NCI-H1417 (cell line): ENCODE results near the gene ARHGAP1.

Experiments used
- DNase-seq, 3 experiments: peaks; one replicate each; lab custom pipeline; 2025; lab: John Stamatoyannopoulos, UW

Gene ARHGAP1

DNA sequence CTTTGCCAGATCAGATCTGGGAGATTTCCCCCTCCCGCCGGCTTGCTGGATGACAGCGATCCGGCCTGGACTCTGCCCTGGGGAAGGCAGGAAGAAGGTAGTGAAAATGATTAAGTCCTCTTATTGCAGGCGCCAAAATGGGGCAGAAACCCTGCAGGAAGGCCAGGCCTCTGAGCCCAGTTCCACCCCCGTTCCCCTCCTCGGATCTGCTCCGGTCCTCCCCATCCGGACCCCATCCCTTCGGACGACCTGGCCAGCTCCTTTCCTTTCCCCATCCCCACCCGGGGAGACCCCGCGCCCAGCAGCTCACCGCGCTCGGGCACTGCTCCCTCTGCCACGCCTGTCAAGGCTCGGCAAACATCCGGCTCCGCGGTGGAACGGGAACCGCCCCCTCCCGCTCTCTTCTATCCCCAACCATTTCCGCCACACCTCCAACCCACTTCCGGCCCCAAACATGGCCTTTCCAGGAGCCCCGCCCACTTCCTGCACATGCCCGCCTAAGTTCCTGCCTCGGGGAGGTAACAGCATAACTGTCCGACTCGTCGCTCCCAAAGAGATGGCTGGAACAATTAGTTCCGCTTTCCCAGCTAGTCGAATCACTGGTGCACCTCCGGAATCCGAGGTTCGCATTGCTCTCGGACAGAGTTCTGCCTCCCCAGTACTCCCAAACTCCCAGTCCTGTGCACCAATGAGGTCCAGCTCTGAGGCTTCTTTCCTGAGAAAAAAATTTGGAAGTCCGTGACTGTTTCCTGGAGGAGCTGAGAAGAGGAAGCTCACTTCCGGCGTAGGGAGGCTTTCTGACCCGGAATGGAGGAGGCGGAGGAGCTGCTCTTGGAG lies at the start of gene ARHGAP1, which contains the start of gene ZNF408:
TSS of gene ARHGAP1 (minus strand) at position 379 of the 837 bp plus-strand sequence. CDS start 4,512 bp downstream, outside the sequence.
TSS of gene ZNF408 (plus strand) at position 791 of the 837 bp plus-strand sequence. CDS start at position 808, 17 bp downstream.
- DNase-seq: peak; percentile 97 to 99 (median 99)

DNA sequence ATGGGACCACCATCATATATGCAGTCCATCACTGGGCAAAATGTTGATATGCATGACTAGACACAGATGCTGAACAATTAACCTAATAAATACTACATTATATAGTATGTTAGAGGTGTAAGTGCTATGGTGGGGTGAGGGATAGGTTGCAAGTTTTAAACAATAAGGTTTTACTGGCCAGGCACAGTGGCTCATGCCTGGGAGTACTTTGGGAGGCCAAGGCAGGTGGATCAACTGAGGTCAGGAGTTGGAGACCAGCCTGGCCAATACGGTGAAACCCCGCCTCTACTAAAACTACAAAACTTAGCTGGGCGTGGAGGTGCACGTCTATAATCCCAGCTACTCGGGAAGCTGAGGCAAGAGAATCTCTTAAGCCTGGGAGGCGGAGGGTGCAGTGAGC lies 46.7 kb upstream of the ARHGAP1 start:
- DNase-seq: no peak

DNA sequence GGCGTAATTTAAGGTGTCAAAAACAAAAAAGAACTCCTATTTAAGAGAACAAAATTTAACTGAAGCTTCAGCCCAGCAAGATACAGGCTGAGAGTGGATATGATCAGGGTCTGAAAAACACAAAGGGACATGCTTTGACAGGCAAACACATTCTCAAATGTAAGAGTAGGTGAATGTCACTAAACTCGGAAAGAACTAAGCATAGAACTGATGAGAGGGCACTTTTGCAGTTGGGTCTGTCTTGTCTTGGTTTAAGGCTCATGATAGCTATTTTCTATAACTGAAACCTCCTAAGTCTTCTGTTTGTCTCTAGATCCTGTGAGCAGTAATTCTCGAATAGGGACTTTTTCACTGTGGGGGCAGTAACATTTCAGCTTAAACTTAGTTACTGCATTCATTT lies 45.6 kb upstream of the ARHGAP1 start:
- no peak for DNase-seq

DNA sequence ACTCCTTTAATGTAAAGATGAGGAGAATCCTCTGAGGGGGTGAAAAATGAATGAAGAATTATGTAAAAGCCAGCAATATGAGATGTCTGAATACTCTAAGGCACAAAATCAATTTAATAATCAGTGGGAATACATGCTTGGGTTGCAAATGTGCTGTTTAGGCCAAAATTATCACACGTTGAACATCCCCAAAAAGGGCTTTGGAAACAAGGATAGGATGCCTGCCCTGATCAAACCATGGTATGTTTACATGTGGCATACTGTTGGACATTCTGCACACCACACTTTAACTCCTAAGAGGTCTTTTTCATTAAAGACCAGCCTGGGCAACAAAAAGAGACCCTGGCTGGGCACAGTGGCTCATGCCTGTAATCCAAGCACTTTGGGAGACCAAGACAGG lies 44.9 kb upstream of the ARHGAP1 start:
- DNase-seq: no peak

DNA sequence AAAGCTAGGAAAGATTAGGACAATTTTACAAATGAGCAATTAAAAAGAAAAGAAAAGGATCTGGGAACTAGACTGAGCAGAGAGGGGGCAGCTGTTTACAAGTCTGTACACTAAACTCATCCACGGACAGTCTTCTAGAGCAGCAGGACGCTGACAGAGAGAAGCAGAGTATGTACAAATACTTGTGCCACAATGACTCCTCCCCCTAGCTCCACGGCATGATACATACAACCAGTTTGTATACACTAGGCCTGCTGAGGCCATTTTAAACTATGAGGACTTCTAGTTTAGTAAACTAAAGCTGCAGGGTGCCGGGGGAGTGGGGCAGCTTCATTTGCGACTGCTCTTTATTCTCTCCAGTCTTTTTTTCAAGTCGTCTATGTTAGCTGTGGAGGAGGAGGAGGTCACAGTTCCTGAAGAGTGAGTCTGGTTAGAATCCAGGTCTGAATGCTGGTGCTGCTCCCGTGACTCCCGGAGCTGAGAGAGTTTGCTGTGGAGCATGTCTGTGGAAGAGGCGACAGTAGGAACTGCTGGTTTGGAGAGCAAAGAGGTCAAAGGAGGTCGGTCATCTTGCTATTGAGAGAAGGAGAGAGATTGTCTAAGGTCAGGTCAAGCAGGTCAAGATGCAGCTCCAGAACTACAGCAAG lies 43.4 kb upstream of the ARHGAP1 start:
- peak in 2 of 3 experiments; percentile 32 to 75 for DNase-seq

DNA sequence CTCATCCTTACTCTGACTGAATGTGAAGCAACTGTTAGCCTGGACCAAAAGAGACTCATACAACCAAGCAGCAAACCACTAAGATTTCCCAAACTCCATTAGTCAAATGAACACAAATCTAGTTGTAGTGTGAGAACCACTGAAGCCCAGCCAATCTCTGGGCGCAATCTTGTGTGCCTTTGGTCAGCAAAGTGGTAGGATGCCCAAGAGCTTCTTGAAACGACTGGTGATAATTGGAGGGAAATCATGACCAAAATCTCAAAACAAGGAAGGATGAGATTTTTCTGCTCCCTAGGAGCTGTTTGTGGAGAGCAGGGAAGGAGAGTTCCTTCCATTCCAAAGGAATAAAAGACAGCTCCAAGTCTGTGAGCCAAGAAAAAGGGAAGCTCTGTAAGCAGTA lies 42.6 kb upstream of the ARHGAP1 start:
- no peak for DNase-seq

DNA sequence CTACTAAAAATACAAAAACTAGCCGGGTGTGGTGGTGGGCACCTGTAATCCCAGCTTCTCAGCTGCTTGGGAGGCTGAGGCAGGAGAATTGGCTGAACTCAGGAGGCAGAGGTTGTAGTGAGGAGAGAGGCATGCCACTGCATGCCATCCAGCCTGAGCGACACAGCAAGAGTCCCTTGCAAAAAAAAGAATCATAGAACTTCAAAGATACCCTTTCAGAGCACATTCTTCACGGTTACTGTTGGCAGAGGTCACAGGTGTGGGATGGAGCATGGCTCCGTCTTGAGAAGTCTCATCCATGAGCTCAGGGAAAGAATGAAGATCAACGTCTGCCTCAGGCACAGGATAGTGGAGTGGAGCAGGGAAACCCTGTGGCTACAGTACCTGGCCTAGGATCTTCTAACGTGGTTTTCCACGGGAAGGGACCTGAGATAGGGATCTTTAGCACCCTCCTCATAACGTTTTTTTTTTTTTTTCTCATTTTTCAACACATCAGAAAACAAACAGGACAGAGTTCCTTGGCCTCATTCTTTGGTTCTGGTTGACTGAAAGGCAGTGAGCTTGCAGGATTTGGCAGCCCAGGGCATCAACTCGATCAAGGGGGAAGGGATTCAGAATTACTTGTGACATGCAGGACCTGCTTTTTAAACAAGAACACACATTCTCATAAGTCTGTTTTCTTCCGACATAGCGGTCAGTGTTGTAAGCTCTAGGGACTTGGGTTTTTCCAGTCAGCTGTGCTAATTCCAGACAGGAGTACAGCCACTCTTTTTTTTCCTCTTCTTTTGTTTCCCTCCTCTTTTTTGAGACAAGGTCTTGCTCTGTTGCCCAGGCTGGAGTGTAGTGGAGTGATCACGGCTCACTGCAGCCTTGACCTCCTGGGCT lies 41.4 kb upstream of the ARHGAP1 start:
- DNase-seq: no peak

DNA sequence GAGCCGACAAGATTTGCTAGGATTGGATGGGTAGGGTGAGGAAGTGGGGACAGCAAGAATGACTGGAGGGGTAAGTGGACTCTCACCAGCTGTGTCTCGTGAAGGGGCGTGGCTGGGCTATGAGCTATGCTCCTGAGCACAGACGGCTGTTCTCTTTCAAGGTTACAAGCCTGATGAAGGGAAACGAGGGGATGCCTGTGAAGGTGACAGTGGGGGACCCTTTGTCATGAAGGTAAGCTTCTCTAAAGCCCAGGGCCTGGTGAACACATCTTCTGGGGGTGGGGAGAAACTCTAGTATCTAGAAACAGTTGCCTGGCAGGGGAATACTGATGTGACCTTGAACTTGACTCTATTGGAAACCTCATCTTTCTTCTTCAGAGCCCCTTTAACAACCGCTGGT lies 38.5 kb upstream of the ARHGAP1 start:
- no peak for DNase-seq

DNA sequence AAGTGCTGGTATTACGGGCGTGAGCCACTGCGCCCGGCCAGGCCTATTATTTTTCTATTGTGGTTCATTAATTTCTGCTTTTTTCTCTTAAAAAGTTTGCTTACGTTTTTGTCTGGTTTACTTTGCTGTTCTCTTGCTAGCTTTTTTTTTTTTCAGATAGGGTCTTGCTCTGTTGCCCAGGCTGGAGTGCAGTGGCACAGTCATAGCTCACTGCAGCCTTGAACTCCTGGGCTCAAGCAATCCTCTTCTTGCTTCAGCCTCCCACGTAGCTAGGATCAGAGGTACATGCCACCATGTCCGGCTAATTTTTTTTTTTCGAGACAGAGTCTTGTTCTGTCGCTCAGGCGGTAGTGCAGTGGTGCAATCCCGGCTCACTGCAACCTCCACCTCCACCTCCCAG lies 37.3 kb upstream of the ARHGAP1 start:
- no peak for DNase-seq

DNA sequence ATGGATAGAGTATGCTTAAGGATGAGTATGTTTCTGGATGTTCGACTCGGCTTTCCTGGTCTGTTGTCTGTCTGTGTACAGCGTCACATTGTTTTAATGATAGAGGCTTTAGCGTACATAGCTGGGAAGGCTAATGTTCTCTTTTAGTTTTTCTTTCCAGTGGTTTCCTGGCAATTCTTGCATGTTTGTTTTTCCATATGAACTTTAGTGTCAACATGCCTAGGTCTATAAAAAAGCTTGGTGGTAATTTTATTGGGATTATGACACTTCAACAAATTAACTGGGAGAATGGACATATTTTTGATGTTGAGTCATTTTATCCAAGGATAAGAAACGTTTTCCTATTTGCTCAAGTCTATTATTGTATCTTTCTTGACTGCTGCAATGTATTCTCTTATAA lies 36.2 kb upstream of the ARHGAP1 start:
- no peak for DNase-seq

DNA sequence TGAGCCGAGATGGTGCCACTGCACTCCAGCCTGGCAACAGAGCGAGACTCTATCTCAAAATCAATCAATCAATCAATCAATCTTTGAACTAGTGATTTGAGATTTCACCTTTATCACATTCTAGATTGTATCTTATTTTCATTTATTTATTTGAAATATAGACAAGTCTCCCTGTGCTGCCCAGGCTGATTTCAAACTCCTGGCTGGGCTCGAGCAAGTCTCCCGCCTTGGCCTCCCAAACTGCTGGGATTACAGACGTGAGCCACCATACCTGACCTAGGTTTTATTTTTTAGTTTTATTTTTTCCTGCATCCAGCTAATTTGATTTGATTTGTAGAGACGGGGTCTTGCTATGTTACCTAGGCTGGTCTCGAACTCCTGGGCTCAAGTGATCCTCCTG lies 35.7 kb upstream of the ARHGAP1 start:
- DNase-seq: no peak

DNA sequence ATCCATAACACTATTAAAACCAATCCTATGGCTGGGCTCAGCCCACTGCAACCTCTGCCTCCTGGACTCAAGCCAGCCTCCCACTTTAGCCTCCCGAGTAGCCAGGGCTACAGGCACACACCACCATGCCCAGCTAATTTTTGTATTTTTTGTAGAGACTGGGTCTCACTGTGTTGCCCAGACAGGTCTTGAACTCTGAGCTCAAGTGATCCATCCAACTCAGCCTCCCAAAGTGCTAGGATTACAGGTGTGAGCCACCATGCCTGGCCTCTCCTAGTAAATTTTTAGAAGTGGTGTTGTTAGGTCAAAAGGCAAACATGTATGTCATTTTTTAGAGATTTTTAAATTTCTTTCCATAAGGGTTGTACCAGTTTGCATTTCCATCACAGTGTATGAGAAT lies 32.8 kb upstream of the ARHGAP1 start:
- no peak for DNase-seq

DNA sequence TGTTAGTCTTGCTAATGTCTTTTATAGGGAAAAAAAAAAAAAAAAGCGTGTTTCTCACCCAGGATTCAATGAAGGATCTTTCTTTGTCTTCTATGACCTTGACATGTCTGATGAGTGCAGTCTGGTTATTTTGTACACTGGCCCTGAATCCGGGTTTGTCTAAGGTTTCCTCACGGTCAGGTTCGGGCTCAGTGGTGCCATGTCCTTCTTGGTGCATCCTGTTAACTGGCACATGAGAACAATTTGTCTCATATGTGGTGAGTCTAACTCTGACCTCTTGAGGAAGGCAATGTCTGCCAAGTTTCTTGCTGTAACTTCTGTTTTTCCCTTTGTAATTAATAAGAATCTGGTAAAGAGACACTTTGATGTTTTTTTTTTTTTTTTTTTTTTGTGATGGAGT lies 31.1 kb upstream of the ARHGAP1 start:
- no peak for DNase-seq

DNA sequence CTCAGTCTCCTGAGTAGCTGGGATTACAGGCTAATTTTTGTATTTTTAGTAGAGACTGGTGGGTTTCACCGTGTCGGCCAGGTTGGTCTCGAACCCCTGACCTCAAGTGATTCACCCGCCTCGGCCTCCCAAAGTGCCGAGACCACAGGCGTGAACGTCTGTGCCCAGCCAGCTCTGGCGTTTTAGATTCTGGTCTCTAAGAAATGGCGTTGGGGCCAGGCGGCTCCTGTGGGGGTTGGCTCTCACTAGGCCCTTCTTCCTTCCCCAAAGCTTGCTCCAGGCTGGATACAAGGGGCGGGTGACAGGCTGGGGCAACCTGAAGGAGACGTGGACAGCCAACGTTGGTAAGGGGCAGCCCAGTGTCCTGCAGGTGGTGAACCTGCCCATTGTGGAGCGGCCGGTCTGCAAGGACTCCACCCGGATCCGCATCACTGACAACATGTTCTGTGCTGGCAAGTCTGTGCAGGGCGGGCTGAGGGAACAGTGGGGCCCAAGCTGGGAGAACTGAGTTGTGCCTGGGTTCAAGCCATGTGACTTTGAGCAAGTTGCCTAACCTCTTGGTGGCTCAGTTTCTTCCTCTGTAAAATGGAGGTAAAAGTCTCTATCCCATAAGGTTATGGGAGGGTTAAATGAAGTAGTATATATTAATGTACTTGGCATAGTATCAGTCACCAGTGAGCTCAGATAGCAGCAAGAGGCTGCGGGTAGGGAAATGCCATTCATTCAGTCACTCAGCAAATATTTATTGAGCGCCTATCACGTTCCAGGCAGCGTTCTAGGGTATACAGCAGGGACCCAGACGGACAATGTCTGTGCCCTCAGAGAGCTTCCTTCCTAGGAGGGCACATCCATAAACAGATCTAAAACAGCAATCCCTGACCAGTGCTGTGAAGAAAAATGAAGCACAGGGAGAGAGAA lies 28.9 kb upstream of the ARHGAP1 start:
- DNase-seq: no peak

DNA sequence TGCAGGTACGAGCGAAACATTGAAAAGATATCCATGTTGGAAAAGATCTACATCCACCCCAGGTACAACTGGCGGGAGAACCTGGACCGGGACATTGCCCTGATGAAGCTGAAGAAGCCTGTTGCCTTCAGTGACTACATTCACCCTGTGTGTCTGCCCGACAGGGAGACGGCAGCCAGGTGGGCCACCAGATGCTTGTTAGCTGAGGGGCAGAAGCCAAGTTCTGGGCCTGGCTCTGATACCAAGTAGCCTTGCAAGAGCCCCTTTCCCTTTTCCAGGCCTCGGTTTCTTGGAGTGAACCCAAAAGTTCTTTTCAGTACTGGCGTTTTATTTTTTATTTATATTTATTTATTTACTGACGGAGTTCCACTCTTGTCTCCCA lies 28.2 kb upstream of the ARHGAP1 start:
- DNase-seq: no peak

DNA sequence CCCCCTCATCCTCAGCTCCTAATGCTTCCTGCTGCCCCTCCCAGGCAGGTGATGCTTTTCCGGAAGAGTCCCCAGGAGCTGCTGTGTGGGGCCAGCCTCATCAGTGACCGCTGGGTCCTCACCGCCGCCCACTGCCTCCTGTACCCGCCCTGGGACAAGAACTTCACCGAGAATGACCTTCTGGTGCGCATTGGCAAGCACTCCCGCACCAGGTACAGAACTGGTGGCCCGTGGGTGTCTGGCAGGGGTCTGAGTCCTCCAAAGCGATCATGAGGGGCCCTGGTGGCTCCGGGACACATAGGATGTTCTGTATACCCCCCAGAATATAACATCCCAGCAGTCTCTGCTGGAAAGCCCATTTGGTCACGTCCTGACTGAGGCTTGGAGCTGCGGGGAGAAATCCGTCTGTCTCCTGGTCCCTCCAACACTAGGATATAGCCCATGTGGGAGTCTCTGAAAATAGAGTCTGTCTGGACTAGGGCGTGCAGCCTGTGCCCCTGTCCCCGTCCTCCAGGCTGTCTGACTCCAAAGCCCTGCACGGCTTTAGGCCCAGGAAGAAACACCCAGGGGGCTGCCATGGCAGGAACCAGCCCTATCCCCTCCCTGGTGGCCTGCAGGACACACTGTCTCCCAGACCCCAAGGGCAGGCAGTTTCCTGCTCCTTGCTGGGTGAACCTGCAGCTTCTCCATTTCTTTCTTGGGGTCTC lies 27.7 kb upstream of the ARHGAP1 start:
- no peak for DNase-seq

DNA sequence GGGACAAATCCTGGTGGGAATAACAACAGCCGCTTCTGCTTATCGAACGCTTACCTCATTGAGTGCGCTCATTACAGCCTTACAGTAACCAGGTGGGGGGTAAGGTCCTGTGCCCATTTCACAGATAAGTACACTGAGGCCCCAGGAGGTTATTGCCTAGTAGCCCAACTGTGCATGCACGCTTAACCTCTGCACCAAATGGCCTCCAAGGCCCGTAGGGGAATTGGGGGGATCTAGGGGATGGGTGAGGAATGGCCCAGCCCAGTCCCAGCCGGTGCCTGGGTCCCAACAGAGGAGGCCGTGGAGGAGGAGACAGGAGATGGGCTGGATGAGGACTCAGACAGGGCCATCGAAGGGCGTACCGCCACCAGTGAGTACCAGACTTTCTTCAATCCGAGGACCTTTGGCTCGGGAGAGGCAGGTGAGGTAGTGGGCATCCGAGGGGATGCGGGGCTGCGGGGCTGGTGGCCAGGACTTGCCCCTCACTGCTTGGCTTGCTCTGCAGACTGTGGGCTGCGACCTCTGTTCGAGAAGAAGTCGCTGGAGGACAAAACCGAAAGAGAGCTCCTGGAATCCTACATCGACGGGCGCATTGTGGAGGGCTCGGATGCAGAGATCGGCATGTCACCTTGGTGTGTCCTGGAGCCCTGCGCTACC lies 25.9 kb upstream of the ARHGAP1 start:
- no peak for DNase-seq

DNA sequence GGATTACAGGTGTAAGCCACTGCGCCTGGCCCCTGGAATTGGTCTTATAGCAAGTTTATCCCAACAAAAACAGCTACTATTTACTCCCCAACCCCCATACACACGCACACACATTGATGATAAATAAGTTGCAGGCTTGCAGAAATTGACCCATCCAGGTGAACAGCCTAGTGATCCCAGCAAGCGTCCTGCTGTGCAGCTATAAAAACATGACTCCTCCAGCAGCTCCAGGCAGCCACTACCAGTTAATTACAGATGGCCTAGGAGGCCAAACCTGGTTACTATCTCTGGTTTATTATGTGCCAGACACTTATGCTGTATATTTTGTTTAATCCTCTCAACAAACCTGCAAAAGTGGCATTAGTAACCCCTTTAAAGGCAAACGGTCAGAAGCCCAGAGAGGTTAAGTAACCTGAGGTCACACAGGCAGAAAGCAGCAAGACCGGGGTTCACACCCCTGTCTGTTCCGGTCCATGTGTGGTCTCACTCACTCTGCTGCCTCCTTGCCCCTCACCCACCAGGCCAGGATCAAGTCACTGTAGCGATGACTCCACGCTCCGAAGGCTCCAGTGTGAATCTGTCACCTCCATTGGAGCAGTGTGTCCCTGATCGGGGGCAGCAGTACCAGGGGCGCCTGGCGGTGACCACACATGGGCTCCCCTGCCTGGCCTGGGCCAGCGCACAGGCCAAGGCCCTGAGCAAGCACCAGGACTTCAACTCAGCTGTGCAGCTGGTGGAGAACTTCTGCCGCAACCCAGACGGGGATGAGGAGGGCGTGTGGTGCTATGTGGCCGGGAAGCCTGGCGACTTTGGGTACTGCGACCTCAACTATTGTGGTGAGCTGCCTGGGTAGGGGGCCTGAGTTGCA lies 25.2 kb upstream of the ARHGAP1 start:
- peak in 2 of 3 experiments; percentile 26 to 68 for DNase-seq

DNA sequence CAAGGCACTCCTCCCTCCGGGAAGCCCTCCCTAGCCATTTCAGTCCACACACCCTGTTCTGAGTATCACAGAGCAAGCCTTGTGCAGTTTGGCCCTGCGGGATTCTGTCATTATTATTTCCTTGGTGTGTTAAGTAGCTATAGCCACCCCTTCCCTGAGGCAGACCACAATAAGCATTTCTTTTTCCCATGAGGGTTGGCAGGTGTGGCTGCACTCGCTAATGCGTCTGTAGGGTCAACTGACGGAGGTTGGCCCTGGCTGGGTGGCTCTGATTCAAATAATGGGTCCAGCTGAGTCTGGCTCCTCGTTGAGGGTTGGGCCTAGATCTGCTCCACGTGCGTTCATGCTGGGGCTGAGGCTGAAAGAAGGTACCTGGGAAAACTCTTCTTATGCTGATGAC lies 23.7 kb upstream of the ARHGAP1 start:
- peak; percentile 21 to 57 (median 55) for DNase-seq
